T-helper 1 cell treated with Interleukin-12 subunit alpha and Interleukin-12 subunit beta and Interleukin-4 antibody, amounts not matched to agents 30 ng/mL and 1 ng/mL, for 36 hours (primary cell): ENCODE measurements around the gene MORN5. TPM values are rescaled to one million over a fixed set of nuclear protein-coding genes. Genes with fewer than 3 reads are reported as not detected.

Experiments
- intact Hi-C: fragments of 100-400 bp; cut with micrococcal nuclease; formaldehyde crosslinking; loops from one replicate; pipeline ENCODE4 v1.15.1; 2024
- total RNA-seq: library from RNA; stranded (reverse); gene quantifications from 2 replicates; pipeline ENCODE4 v1.2.3, GENCODE V29; 2022

Gene MORN5
- total RNA-seq, 1 donor from 2014 or later, result not detected

GRCh38 chr9:122124528-122124927 is 35.2 kb upstream of the MORN5 start:
- intact Hi-C loops, result no loop called here

- intact Hi-C loops, result loop anchor here (1.0 kb wide), 4 partner anchors 34 to 685 kb away; partner anchors contain the start of genes MORN5 and NDUFA8
Observed at GRCh38 chr9:122125158-122125508, 34.6 kb upstream of the MORN5 start.

DNA sequence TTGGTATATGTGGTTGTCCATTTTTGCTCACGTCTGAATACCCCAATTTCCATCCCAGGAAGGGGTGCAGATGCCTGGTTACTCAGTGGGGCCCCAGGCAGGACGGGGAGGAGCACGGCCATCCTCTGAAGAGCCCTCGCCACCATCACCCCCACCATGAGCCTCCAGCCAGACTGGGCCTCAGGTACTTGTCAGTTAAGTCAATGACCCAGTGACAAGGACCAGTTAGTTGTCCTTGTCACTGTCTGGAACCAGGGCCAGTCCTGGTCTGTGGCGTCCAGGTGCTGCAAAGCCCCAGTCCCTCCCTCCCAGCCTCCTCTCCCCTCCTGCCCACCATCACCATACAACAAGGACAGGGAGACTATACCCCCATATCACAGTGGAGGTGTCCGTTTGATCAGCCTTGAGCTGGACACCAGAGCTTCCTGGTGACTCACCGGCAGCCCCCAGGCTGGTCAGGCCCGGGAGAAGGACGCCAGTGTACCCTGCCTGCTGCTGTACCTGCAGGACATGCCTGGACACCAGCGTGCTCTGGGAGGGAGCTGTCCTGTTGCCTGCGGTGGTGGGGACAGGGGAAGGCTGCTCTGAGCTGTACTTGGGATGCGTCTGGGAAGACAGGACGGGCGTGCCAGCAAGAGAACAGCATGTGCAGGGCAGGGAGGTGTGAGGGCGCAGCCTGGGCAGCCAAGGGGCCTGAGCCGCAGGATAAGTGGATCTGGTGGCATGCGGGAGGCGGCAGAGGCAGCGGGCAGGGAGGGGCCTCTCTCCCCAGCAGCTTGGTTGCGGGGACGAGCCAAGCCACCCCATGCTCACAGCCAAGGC is 34.0 kb upstream of the MORN5 start:
- intact Hi-C loops, result loop anchor here (1.0 kb wide), 4 partner anchors 34 to 685 kb away; partner anchors contain the start of genes MORN5 and NDUFA8

DNA sequence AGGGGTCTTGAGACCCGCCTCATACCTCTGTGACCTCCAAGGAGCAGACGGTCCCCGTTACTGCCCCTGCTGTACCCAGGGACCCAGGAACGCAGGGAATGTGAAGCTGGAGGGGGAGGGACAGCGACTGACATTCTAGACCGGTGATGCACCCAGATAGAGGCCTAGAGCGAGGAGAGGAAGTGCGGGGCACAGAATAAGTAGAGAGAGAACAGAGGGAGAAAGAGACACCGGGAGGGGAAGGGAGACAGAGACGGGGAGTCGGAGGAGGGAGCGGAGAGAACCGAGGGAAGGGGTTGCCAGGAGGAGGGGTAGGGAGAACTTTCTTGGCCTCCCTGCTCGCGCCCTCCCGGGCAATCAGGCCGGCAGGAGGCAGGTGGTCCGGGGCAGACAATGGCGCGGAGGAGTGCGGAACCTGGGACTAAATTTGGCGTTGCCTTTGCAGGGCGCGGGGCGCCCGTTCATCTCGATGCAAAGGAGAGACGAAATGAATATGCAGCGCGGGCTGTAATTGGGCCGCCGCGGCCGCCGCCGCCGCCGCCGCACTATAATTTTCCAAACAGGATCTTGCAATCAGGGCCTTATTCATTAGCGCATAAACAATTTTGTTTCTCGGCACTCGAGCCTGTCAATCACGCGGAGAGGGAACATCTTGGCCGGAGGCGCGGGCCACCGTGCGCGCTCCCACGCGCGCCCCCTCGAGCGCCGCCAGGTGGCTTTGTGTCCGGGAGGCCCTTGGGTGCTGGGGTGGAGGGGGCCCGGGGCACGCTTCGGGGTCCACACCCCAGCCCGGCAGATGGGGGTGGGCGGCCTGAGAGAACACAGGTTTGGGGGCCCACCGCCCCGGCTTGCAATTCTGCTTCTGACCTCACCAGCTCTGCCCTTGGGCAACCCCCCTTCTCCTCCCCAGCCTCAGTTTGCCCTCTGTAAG is 33.1 kb upstream of the MORN5 start:
- intact Hi-C loops, result no loop called here

GRCh38 chr9:122127396-122127798 is 32.3 kb upstream of the MORN5 start:
- intact Hi-C loops, result no loop called here

GRCh38 chr9:122128007-122128968 is 31.4 kb upstream of the MORN5 start:
- intact Hi-C loops, result no loop called here

DNA sequence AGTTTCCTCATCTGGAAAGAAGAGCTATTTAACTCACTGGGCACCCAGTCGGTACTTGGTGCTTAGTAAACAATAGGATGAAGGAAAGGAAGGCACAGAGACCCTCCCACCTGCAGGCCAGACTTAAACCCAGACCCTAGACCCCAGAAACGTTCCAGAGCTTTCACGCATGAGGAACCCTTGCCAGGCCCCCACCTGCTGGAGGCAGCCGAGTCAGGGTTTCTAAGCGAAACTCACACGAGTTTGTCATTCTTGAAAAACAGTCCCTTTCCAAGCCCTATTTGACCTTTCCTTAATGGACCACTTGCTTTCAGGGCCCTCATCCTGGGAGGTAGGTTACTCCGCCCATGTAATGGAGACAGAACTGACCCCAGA is 30.8 kb upstream of the MORN5 start:
- intact Hi-C loops, result no loop called here

DNA sequence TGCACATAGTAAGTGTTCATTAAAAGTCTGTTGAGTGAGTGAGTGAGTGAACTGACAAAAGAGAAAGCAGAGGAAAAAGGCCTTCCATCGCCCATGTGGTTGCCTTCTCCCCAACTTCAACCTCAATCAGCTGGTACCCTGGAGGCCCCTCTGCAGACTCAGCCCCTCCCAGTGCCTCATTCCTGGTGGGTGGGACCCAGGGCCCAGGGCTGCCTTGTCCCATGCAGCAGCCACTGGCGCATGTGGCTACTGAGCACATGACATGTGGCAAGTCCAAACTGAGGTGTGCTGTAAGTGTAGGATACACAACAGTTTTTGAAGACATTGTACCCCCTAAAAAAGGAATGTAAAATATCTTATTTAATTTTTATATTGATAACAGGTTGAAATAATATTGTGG is 29.7 kb upstream of the MORN5 start:
- intact Hi-C loops, result no loop called here

DNA sequence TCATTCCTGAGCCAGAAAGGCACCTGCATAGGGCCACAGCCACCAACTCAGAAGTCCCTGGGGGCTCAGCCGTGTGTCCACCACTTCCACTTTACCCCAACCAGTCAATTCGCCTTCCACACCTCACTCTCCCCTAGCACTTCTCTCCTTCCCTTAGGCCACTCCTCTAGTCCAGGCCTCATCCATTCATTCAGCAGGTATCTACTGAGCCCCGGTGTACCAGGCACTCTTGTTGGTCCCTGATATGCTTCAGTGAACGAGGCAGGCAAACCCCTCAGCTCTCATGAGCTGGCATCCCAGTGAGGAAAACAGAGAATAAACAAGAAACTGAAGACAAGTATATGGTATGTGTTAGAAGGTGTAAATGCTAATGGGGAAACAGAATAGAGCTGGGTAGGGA is 28.9 kb upstream of the MORN5 start:
- intact Hi-C loops, result no loop called here

DNA sequence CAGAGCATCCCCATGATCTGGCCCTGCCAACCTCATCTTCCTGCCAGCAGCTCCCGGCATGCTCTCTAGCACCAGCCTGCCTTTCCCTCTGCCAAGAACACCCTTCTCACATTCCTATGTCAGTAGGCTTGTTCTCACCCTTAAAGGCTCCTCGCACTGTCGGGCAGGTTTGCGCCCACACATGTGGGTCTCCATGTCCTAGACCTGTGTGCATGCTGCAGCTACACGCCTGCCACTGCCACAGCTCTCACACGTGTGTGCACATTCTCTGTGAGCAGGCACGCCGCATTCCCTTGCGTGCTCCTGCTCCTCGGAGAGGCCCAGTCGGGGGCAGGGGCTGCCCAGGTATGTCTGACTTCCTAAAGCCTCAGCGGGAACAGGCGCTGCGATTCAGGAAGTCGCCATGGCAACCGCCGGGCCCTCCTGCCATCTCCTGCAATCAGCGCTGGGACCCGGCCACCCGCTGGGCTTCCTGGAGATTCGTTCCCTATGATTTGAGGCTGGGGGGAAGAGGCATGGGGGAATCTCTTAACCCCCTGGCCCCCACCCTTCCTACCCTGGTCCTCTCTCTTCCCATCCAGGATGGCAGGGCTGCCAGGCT is 28.2 kb upstream of the MORN5 start:
- intact Hi-C loops, result no loop called here

DNA sequence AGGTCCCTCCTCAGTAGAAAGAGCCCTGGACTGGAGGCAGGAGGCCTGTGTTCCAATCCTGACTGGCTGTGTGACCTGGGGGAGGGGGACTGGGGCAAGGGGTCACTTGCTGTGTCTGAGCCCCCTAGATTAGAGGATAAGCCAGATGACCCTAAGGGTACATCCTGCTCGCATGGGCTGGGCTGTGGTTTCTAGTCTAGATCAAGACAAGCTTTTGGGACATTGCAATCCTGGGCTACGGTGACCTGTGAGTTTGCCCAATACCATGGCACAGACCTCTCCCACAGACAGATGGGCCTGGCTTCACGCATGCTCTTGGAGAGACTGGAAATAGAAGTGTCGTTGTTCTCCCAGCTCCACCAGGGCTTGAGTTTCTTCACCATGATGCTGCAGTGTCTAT is 27.2 kb upstream of the MORN5 start:
- intact Hi-C loops, result no loop called here

DNA sequence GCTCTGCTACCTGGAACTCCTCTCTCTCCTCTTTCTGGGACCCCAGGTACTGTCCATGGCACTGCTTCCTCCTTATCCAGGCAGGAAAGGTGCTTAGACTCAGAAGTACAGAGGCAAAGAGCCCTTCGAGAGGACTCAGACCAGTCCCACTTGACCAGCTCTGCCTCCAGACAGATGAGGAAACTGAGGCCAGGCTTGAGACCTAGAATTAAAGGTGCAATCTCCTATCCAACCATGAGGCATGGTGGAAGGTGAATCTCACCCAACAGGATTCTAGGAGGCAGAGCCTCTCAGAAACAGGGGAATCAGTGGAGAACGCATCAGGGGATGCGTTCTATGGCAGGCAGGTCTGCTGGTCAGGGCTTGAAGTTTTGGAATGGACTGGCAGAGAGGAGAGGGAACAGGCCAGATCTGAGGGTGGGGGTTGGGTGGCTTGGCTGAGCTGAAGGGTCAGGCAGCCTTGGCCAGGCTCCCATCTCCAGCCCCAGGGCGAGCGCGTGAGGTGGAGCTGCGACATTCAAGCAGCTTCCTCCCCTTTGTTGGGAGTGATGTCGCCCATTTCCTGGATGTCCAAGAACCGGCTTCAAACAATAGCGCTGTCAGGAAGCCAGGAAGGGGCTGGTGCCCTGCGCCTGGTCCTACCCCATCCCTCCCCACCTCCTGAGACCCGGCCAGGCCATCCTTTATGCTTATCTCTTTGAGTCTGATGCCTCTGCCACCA is 26.3 kb upstream of the MORN5 start:
- intact Hi-C loops, result no loop called here

DNA sequence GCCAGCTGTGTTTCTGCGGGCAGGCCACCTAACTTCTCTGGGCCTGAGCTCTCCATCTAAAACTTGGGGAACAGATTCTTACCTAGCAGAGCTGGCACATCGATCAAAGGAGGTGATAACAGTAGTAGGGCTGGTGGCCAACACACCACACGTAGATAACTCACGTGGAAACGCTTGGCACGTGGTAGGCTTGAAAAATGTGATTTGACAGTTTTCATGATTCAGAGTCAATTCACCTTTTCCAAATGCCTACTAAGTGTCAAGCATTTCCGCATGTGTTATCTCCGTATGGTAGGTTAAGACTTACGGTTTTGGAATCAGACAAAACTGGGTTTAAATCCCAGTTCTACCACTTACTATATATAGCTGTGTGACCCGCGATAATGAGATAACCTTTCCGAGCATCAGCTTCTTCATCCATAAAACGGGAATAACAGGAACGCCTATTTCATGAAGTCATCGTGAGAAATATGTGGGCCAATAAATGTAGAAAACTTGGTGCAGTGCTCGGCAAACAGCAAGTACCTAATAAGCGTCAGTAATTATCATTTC is 25.6 kb upstream of the MORN5 start:
- intact Hi-C loops, result no loop called here

DNA sequence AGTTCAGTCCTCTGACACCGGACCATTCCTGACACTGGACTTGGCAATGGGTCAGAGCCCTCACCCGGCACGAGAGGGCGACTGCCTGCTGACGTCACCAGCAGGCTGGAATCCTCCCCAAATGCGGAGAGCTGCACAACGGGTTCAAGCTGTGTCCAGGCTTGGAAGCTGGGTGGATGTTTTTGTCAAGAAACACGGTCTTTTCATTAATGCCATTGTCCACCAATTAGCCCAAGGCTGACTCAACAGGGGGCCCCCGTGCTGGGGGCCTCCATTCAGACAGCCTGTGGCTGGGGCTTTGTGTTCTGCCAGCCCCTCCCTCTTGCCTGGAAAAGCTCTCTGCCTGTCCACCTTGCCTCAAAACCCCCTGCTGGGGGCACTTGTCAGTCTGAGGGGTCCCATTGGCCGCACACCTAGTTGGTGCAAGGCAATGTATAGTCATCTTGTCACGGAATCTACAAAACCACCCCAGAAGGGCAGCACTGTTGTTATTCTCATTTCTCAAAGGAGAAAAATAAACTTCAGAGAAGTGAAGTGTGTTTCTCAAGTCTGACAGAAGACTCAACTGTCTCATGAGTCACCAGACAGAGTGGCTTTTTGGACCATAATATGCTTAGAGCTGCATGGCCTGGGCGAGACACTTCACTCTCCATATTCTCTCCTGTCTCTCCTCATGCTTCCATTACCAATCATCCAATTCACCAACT is 24.7 kb upstream of the MORN5 start:
- intact Hi-C loops, result no loop called here

- intact Hi-C loops, result no loop called here
Observed at GRCh38 chr9:122135529-122135859, 24.2 kb upstream of the MORN5 start.

DNA sequence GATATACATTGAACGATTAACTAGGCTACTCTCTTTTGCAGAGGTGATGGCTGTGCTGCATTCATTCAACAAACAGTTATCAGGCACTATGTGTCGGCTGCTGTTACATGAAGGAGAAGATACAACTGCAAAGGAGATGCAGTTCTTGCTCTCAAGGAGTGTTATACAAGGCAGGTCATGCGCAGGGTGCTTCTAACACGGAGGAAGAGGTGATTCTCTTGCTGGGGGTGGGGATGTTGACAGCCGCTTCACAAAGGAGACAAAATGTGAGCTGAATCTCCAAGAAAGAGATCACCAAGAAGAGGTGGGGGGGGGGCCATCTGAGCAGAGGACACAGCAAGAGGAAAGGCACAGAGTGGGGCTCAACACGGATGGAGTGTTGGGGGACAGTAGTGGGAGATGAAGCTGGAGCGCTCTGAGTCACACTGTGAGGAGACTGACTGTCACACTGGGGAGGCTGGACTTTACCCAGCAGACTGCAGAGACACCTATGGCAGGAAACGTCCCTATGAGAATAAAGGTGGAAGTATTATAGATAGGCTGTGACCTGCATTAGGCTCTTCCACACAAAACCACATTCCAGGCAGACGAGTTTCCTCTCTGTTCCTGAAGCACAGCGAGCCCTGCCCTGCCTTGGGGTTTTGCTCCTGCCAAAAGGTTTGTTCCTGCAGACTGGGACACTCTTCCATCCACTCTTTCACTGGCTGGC is 21.0 kb upstream of the MORN5 start:
- intact Hi-C loops, result no loop called here

DNA sequence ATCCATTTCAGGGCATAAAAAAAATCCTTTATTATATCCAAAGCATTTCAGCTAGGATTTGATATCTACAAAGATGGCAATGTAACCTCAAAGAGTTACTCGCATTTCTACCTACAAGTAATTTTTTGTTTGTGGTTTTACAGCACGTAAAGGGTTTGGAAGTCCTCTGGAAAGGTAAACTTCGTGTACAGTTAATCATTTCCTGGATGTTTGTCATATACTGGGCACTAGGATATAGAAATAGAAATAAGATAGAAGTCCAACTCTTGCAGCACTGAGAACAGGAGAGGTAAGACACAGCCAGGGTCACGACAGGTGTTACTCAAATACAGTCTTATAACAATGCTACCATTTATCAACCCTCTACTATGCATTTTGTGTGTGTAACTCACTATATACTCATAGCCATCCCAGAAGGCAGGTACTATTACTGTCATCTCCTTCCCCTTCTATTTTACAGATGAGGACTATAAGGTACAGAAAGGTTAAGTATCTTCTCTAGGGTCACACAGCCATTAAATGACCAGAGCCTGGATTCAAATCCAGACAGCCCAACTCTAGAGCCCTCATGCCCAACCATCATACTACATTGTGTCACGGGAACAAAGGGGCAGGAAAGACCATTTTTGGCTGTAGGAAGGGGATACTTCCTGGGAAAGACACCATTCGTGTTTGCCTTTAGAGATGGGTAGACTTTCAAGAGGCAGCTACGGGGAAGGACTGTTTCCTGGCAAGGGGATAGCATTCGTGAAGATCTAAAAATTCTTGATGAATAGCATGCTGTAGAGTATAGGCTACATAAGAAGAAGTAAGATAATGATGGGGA is 19.1 kb upstream of the MORN5 start:
- intact Hi-C loops, result no loop called here

DNA sequence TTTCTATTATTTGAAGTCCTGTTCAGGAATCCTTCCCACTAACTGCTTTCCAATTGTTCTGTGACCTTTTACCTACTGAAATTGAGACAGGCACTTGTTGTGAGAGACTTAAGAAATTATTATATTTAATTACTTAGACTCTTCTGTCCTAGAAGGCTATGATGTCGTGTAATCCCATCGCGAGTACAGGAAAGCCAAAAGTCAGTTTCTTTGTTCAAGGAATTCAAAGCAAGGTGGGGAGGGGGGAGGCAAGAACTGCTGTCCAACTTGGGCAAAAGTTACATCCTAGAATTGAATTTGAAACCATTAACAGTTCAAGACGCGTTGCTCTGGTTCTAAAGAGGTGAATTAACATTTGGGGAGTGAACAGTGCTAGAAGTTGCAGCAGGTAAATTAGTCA is 18.0 kb upstream of the MORN5 start:
- intact Hi-C loops, result no loop called here
